IMR-90 (cell line): ENCODE results near the gene TIMM23B.
"Not testable (repeated sequence)": the region's sequence is repeated elsewhere in the genome, so short reads cannot be mapped to it uniquely, and the experiment has no call there.

ENCODE experiments used
- CTCF ChIP-seq: conservative IDR thresholded peaks from 2 replicates; pipeline ENCODE4 v1.5.1; 2012; ENCODE audit warnings: mild to moderate bottlenecking, low read depth, low read length, improper control_type of control experiment
- POLR2A ChIP-seq: IDR thresholded peaks from 2 replicates; pipeline ENCODE4 v1.6.1; 2012; ENCODE audit warnings: mild to moderate bottlenecking, low read depth, low read length
- RAD21 ChIP-seq: IDR thresholded peaks from 2 replicates; pipeline ENCODE4 v1.6.1; 2012; ENCODE audit warnings: low read length, improper control_type of control experiment
- SMC3 ChIP-seq: fragments of 150-350 bp; IDR thresholded peaks from 2 replicates; pipeline ENCODE4 v1.6.1; 2016; ENCODE audit warnings: low read depth, mild to moderate bottlenecking, antibody characterized with exemption, low read length, moderate library complexity
- USF2 ChIP-seq: fragments of 150-350 bp; IDR thresholded peaks from 2 replicates; pipeline ENCODE4 v1.6.1; 2017; ENCODE audit warnings: mild to moderate bottlenecking, antibody characterized with exemption, low read length, low read depth

- not testable (repeated sequence) for TF ChIP-seq POLR2A, RAD21, CTCF, USF2, SMC3
Measured at GRCh38 chr10:49908290-49909080, 33.4 kb upstream of the TIMM23B start.
